HG03521 (cell line): ENCODE data around the gene HSP90AA1.
"Not testable (repeated sequence)": the region's sequence is repeated elsewhere in the genome, so short reads cannot be mapped to it uniquely, and the experiment has no call there.

Experiments
- ATAC-seq: cut with Tn5 transposase; IDR thresholded peaks from one replicate; pipeline ENCODE4 v1.9.1; 2021; ENCODE audit warnings: mild to moderate bottlenecking, moderate library complexity; ENCODE audit not compliant: unreplicated experiment

The HSP90AA1 gene

DNA sequence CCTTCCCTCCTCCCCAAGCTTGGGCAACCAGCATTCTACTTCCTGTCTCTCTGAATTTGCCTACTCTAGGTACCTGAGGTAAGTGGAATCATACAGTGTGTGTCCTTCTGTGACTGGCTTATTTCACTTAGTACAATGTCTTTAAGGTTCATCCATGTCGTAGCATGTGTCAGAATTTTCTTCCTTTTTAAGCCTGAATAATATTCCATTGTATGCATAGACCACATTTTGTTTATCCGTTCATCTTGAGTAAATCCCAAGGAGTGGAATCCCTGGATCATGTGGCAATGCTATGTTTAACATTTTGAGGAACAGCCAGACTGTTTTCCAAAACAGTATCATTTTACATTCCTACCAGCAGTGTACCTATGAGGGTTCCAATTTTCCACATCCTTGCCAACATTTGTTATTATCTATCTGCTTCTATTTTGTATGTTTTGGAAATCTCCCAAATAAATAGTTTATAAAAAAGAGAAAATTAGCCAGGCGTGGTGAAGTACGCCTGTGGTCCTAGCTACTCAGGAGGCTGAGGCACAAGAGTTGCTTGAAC lies 12.4 kb downstream of the HSP90AA1 start:
- no peak for ATAC-seq

DNA sequence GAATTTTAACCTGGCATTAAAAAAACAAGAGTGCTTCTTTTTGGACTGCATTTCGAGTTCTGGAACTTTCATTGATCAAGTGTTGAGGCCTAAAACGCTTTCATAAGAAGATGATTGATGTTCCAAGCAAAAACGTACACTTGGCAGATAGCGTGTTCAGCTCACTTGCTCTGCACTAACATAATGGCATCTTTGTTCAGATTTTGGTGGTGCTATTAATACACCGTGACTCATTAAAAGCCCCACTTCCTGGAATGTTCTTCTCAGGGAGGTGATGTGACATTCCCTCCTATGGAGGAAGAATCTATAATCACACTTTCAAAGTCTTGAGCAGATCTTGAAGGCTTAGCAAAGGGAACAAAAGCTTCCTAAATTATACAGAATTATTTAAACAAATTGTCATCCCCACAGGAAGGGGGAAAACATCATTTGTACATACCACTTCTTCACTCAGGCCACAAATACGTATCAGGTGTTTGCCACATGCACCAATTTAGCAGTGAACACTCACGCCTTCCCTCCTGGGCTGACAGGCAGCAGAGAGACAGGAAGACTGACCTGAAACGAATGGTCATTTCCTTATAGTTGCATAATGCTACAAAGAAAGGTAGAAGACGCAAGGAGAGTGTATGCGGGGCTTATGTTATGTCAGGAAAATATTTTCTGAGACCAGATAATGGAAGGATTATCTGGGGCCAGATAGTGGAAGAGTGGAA lies 15.4 kb downstream of the HSP90AA1 start:
- no peak for ATAC-seq

DNA sequence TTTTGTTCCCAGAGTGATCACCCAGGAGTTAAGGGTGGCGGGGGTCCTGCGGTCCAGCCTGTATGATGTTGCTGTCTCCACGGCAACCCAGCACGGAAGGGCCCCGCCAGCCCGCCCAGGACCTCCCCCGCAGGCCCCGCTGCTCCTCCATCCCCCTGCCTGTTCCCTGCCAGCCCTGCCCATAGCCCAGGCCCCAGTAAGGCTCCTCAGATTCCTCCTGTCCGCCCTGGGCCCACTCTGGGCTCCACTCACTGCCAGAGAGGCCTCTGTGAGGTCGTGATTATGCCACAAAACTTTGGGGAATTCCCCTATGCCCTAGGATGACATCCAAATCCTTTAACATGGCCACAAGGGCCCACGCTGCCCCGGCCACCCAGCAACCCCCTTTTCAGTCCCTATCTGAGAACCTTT lies 20.8 kb downstream of the HSP90AA1 start:
- ATAC-seq: no peak

DNA sequence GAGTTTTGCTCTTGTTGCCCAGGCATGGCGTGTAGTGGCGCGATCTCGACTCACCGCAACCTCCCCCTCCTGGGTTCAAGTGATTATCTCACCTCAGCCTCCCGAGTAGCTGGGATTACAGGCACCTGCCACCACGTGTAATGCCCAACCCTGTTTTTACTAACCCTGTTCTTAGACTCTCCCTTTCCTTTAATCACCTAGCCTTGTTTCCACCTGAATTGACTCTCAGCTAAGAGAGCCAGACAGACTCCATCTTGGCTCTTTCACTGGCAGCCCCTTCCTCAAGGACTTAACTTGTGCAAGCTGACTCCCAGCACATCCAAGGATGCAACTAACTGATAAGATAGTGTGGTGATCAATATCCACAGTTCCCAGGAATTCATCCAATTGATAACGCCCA lies 22.3 kb downstream of the HSP90AA1 start:
- not testable (repeated sequence) for ATAC-seq

DNA sequence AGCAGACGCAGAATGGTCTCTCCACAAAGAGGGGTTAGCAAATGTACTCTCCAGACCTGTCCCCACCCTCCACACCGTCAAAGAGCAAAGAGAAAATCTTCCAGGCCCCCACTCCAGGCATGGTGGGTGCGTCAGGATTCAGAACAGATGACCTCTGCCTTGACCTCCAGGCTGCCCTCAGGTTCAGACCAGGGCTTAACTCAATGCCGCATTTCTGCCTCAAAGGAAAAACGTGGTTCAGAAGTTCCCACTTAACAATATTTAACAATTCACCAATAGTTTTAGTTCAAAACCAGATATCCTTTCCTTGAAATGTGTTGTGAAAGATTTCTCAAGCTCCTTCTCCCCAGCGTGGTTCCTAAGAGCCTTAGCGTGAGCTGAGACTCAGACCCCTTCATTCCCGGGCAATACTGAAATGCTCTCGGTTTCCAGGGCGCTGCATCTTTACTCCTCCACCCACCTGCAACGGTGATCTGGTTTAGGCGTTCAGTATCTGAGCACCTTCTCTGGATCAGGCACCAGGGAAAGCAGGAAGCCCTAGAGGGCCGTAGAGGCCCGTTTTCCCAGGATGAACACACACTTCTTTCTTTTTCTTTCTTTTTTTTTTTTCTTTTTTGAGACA lies 22.9 kb downstream of the HSP90AA1 start:
- ATAC-seq: no peak

DNA sequence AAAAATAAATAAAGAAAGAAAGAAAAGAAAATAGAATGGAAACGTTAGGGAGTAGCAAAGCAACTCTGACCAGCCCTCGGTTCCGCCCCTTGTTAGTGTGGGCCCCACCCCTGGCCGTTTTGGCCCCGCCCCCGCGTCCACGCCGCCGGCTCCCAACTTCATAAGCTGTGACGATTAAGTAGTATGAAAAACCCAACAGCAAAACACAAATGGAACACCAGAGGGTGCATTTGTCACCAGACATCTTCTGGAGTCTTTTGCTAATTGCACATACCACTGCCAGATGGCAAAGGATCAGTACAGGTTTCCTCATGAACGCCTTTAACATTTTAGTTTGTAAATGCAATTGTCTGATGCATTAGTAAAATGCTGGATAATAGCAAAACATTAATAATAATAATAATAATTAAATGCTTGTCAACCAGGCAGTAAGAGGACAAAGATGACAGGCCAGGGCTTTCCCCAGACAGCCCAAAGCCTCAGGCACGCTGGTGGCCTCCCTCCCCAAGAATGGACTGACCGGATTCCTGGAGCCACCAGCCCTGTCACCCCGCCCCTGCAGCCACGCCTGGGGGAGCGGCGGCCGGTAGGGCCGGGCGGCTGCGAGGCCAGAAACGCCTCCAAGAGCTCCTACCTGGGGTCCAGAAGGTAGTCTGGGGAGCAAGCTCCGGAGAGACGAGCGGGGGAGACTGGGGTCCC lies 23.6 kb downstream of the HSP90AA1 start:
- ATAC-seq: peak; percentile 59

DNA sequence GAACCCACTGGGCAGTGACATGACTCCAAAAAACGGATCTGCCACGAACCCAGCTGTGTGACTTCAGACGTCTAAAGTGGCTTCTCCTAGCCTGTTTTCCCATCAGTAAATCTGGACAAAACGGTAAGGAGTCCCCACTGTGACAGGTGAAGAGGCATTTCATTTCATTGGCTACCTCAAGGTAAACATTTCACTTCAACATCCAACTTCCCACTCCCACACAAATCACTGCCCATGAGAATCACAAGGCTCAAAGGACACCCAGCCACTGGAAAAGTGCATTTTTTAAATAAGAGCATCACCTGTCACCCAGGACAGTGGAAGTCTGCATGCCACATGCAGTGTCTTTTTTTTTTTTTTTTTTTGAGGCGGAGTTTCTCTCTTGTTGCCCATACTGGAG lies 27.9 kb downstream of the HSP90AA1 start:
- no peak for ATAC-seq

DNA sequence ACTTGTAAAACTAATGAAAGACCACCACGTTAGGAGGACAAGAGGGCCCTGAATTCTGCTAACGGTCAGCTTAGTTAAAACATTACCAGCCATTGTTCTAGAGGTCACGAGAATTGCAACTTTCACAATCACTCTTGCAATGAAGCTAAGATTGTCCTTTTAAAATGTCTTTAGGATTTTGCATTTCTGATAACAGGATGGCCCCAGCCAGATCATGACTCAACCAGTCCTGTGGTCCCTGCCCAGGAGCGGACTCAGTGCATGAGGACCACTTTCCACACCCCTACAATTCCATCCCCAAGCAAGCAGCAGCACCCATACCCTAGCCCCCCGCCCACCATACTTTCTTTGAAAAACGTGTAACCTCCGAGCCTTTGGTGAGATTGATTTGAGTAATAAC lies 28.7 kb downstream of the HSP90AA1 start:
- no peak for ATAC-seq

DNA sequence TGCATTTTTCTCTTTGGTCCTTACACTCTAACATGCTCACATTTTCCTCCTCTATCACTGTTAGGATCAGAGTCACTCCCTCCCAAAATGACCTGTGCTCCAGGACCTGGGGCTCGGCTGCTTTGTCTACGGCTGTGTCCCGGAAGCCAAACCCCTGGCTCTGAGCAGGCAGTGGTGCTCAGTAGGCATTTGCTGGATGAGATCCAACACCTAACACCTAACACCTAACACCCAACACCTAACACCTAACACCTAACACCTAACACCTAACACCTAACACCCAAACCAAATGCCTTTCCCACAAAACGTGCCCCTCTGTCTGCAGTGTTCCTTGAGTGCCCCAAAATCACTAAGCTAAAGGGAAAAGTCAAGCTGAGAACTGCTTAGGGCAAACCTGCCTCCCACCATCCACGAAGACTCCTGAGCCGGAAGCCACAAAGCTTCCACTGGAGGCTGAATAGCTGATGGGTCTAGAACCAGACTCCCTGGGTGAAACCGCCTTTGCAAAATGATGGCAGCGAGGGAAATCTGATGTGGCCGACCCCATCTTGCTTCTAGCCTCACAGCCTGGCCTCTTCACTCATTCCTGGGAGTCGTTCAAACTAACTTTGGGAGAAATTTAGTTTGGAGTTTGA lies 29.2 kb downstream of the HSP90AA1 start:
- no peak for ATAC-seq

DNA sequence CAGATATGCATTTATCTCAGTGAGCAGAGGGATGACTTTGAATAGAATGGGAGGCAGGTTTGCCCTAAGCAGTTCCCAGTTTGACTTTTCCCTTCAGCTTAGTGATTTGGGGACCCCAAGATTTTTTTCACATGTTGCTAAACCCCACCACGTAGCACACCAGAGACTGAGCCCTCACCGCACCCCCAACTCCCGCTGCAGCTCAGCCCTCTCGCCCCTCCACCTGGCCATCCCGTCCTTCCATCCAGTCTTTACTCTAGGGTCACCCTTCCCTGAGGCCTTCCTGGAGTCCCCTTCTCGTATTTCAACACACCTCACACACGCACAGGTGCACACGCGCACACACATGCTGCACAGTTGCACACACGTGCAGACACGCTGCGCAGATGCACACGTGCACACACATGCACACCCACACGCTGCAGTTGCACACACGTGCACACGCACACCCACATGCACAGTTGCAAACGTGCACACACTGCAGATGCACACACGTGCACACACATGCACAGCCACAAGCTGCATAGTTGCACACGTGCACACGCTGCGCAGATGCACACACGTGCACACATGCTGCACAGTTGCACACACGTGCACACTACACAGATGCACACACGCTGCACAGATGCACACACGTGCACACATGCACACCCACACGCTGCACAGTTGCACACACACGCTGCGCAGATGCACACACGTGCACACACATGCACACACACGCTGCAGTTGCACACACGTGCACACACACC lies 30.0 kb downstream of the HSP90AA1 start:
- ATAC-seq: no peak

DNA sequence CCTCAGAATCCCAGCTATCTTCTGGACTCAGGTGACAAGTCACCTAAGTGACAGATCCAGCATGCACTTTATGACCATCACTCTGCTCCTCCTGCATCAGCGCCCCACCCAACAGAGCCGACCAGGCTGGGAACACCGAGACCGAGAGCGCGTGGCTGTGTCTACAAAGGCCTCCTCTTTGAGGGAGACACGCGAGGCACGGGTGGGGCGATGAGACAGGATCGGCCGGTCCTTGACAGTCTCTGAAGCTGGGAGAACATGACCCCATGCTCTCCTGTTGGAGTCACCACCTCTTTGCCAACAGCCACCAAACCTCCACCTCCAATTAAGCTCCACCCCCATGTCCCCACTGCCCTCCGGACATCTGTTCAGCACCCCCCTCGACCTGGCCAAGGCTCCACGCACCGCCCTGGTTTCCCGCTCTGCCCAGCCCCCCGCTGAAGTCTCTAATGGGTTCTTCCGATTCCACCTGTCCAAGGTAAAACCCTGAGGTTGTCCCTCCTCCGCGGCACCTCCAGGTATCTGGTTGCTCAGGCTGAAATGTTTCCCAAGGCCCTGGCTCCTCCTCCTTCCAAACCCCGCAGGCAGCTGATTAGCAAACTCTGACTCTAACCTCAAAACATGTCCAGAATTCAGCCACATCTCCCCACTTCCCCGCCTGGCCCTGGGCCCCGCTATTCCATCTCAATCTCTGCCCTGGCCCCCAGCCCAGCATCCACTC lies 31.5 kb downstream of the HSP90AA1 start:
- no peak for ATAC-seq

DNA sequence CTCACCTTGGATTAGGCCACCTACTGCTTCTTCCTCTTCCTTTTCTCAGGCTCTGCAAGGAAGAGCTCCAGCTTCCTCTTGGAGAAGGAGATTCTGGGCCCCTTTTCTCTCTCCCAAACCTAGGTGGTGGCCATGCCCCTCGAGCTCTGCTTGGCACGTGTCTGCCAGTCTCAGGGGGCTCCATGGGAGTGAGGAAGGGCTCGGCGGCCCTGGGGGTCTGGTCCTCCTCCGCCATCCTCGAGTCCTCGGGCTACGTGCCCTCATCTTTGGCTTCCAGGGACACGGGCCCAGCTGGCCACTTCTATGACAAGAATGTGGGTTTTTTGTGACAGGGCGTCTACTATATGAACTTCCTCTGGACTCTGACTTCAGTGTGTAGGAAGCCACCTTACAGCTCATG lies 34.3 kb downstream of the HSP90AA1 start:
- ATAC-seq: no peak

DNA sequence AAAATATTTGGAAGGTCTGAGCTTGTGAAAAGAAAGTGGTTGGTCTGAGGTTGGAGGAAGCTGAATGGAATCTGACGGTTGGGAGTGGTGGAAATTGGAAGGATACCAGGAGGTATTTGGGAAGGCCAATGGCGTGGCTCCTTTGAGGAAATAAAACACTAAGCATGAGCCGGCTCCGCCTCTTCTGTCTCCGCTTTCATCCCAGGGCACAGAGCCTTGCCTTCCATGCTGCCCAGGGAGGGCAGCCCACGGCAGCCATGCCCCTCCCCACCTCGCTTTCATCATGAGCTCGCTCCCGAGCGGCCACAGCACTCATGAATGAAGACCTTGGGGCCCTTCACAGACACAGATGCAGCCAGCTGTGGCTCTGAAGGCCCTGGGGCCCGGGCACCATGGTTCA lies 36.2 kb downstream of the HSP90AA1 start:
- ATAC-seq: no peak

DNA sequence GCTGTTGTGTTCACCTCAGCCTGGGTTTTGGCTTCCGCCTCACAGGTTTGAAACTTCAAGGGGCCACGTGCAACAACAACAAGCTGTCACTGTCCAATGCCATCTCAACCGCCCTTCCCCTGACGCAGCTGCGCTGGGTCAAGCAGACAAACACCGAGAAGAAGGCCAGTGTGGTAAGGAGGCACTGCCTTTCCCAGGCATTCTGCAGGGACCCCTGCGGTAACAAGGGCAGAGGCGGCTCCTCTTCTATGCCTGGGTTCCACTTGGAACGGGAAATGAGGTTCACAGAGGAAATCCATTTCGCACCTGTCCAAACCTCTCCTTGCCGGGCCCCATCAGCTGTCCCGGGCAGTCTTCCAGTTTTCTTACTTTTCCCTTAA lies 36.8 kb downstream of the HSP90AA1 start:
- no peak for ATAC-seq

DNA sequence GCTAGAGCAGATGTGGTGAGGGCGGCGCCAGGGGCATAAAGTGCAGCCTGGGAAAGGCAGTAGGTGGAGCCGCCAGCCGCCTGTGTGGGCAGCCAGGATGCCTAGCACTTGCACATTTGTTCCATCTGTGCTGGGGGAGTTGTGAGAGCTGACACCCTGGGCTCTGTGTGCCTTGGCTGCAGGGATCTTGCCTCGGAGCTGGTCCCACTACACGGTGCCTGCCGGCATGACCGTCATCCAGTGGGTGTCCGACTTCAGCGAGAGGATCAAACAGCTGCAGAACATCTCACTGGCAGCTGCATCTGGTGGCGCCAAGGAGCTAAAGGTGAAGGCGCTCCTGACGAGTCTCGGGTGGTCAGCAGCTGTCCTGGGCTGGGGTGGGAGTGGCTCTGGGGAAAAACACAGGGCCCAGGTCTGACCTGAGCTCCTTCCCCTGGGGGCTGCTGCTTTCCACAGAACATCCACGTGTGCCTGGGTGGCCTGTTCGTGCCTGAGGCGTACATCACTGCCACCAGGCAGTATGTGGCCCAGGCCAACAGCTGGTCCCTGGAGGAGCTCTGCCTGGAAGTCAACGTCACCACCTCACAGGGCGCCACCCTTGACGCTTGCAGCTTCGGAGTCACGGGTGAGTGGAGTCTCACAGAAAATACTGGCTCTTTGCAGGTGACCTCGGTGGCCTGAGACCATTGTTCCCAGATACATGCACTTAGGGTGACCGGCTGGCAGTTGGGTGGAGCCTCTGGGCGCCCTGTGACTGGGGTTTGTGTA lies 37.4 kb downstream of the HSP90AA1 start:
- no peak for ATAC-seq

DNA sequence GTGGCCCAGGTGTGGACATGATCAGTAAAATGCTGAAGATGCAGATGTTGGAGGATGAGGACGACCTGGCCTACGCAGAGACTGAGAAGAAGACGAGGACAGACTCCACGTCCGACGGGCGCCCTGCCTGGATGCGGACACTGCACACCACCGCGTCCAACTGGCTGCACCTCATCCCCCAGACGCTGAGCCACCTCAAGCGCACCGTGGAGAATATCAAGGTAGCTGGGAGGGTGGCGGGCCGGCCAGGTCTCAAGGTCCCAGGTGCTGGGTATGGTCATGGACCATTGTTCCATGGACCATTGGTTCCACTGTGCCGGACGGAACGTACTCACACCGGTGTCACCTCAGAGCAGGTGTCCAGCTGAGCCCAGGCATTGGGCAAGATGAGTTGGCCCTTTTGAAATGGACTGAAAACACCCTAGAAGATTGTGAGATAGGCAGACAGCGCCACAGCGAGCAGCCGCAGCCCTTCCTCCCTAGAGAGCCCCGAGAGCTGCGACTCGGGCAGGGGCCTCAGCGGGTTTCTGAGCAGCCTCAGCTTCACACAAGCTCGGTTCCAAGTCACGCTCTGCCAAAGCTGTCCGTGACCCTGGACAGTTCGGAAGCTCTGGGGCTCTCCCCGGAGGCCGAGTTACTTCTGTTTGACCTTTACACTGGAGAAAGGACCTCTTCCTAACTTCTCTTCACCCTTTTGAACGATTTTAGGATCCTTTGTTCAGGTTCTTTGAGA lies 38.9 kb downstream of the HSP90AA1 start:
- no peak for ATAC-seq

DNA sequence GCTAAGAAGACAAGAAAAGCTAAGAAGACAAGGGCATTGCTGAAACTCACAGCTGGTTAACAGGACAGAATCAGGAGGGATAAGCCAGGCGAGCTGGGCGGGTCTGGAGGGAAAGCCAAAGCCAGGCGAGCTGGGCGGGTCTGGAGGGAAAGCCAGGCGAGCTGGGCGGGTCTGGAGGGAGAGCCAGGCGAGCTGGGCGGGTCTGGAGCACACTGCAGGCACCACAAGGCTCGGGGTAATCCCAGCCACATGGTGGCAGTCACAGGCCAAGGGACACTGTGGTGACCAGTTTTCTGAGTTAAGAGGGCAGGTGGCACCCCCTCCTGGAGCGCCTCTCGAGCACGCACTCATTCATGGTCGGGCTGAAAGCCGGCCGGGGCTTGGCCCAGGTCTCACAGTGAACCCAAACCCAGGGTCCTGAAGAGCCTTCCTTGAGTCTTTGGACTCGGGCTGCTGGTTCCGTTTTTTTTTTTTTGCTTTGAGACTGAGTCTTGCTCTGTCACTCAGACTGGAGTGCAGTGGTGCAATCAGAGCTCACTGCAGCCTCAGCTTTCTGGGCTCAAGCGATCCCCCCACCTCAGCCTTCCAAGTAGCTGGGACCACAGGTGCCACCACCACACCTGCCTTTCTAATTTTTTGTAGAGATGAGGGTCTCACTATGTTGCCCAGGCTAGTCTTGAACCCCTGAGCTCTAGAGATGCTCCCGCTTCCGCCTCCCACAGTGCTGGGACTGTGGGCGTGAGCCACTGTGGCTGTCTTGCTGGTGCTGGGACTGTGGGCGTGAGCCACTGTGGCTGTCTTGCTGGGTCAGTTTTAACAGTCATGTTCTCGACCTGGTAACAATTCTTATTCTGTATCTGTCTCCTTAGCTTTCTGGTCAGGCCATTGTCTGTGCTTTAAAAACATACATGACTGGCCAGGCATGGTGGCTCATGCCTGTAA lies 40.2 kb downstream of the HSP90AA1 start:
- no peak for ATAC-seq

DNA sequence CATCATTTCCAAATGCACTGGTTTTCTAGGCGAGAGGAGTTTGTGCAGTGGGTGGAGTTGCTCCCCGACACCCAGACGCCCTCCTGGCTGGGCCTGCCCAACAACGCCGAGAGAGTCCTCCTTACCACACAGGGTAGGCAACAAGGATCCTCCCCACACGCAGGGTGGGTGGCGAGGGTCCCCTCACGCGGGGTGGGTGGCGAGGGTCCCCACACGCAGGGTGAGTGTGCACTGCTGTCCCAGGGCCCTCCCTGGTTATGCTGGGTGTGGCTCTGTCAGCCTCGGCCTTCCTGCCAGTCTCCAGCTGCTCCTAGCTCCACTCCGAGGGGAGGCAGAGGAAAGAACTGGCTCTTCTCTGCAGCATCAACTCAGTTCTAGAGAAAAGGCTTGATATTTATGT lies 42.3 kb downstream of the HSP90AA1 start:
- ATAC-seq: no peak
